H9 (cell line): ENCODE measurements around the gene TOP1. TPM values are rescaled to one million over a fixed set of nuclear protein-coding genes. Genes with fewer than 3 reads are reported as not detected.

Experiments
- DNase-seq: peaks from one replicate; pipeline ENCODE4 v3.0.0-alpha.2; 2017
- H2AFZ ChIP-seq: one replicate; pipeline ENCODE4 v1.6.1; 2013; ENCODE audit warnings: mild to moderate bottlenecking, low read length, control low read depth, moderate library complexity
- H2AK5ac ChIP-seq: 2 replicates; pipeline ENCODE4 v1.6.1; 2013; ENCODE audit warnings: low read length, control low read depth, mixed read lengths; ENCODE audit not compliant: insufficient read length
- H2BK120ac ChIP-seq: one replicate; pipeline ENCODE4 v1.6.1; 2013; ENCODE audit warnings: low read depth, mild to moderate bottlenecking, low read length, control low read depth, inconsistent platforms; ENCODE audit not compliant: poor library complexity, severe bottlenecking
- H2BK12ac ChIP-seq: 2 replicates; pipeline ENCODE4 v1.6.1; 2013; ENCODE audit warnings: low read length, control low read depth, mixed read lengths, low read depth; ENCODE audit not compliant: insufficient read length
- H2BK15ac ChIP-seq: 2 replicates; pipeline ENCODE4 v1.6.1; 2013; ENCODE audit warnings: low read depth, low read length, control low read depth
- H2BK20ac ChIP-seq: one replicate; pipeline ENCODE4 v1.6.1; 2013; ENCODE audit warnings: low read depth, mild to moderate bottlenecking, low read length, control low read depth, inconsistent platforms; ENCODE audit not compliant: poor library complexity, severe bottlenecking
- H2BK5ac ChIP-seq: 2 replicates; pipeline ENCODE4 v1.6.1; 2013; ENCODE audit warnings: low read length, control low read depth, mixed read lengths; ENCODE audit not compliant: insufficient read length
- H3K14ac ChIP-seq: 2 replicates; pipeline ENCODE4 v1.6.1; 2013; ENCODE audit warnings: low read length, control low read depth; ENCODE audit not compliant: insufficient read depth
- H3K18ac ChIP-seq: 2 replicates; pipeline ENCODE4 v1.6.1; 2013; ENCODE audit warnings: low read depth, mild to moderate bottlenecking, mixed read lengths, low read length, control low read depth; ENCODE audit not compliant: insufficient read length
- H3K23ac ChIP-seq: 2 replicates; pipeline ENCODE4 v1.6.1; 2013; ENCODE audit warnings: low read length, control low read depth, mixed read lengths, low read depth; ENCODE audit not compliant: insufficient read length
- H3K23me2 ChIP-seq: 2 replicates; pipeline ENCODE4 v1.6.1; 2013; ENCODE audit warnings: low read depth, mild to moderate bottlenecking, mixed read lengths, low read length, control low read depth; ENCODE audit not compliant: insufficient read length, poor library complexity, severe bottlenecking
- H3K27ac ChIP-seq: 2 replicates; pipeline ENCODE4 v1.5.1; 2013; ENCODE audit warnings: low read length, control low read depth, mixed read lengths, low read depth; ENCODE audit not compliant: insufficient read length
- H3K27me3 ChIP-seq: 2 replicates; pipeline ENCODE4 v1.6.1; 2013; ENCODE audit warnings: low read length, control low read depth, inconsistent platforms; ENCODE audit not compliant: insufficient read depth
- H3K4ac ChIP-seq: 2 replicates; pipeline ENCODE4 v1.6.1; 2013; ENCODE audit warnings: low read depth, mild to moderate bottlenecking, control low read depth, inconsistent platforms, low read length, moderate library complexity
- H3K4me1 ChIP-seq: 2 replicates; pipeline ENCODE4 v1.6.1; 2013; ENCODE audit warnings: low read length, control low read depth, inconsistent platforms; ENCODE audit not compliant: insufficient read depth
- H3K4me2 ChIP-seq: 2 replicates; pipeline ENCODE4 v1.6.1; 2013; ENCODE audit warnings: low read length, control low read depth, mixed read lengths; ENCODE audit not compliant: insufficient read length, insufficient read depth
- H3K56ac ChIP-seq: 2 replicates; pipeline ENCODE4 v1.6.1; 2013; ENCODE audit warnings: low read depth, mild to moderate bottlenecking, mixed read lengths, low read length, control low read depth; ENCODE audit not compliant: insufficient read length
- H3K79me1 ChIP-seq: 2 replicates; pipeline ENCODE4 v1.6.1; 2013; ENCODE audit warnings: low read depth, mild to moderate bottlenecking, moderate library complexity, low read length, control low read depth, inconsistent platforms; ENCODE audit not compliant: insufficient read depth, poor library complexity, severe bottlenecking
- H3K79me2 ChIP-seq: 2 replicates; pipeline ENCODE4 v1.6.1; 2013; ENCODE audit warnings: low read length, control low read depth, inconsistent platforms; ENCODE audit not compliant: insufficient read depth
- H3K9ac ChIP-seq: 2 replicates; pipeline ENCODE4 v1.6.1; 2013; ENCODE audit warnings: low read length, control low read depth, mixed read lengths; ENCODE audit not compliant: insufficient read length; ENCODE audit errors: extremely low read depth
- H3K9me3 ChIP-seq: one replicate; pipeline ENCODE4 v1.6.1; 2013; ENCODE audit warnings: low read depth, low read length, inconsistent platforms; ENCODE audit not compliant: control insufficient read depth
- H3T11ph ChIP-seq: one replicate; pipeline ENCODE4 v1.6.1; 2013; ENCODE audit warnings: mild to moderate bottlenecking, low read length, control low read depth, inconsistent platforms
- H4K20me1 ChIP-seq: one replicate; pipeline ENCODE4 v1.6.1; 2013; ENCODE audit not compliant: control insufficient read depth, insufficient read length, insufficient read depth
- H4K5ac ChIP-seq: 2 replicates; pipeline ENCODE4 v1.6.1; 2013; ENCODE audit warnings: low read depth, mild to moderate bottlenecking, mixed read lengths, low read length, control low read depth; ENCODE audit not compliant: insufficient read length
- H4K8ac ChIP-seq: replicated peaks from 2 replicates; pipeline ENCODE4 v1.6.1; 2013; ENCODE audit warnings: low read length, control low read depth, mixed read lengths, low read depth; ENCODE audit not compliant: insufficient read length
- H4K91ac ChIP-seq: 2 replicates; pipeline ENCODE4 v1.6.1; 2013; ENCODE audit warnings: low read depth, mild to moderate bottlenecking, moderate library complexity, mixed read lengths, low read length, control low read depth; ENCODE audit not compliant: insufficient read length
- H3K27ac Mint-ChIP-seq, 3 experiments: 2 replicates in 2 of 3; 3 replicates in 1 of 3; pipeline ENCODE4 v1.8.0; 2020 to 2021; ENCODE audit warnings: mixed read lengths in 3 of 3, mild to moderate bottlenecking in 1 of 3, moderate library complexity in 1 of 3
- H3K27me3 Mint-ChIP-seq: 2 replicates; pipeline ENCODE4 v1.8.0; 2021; ENCODE audit warnings: low read depth, mild to moderate bottlenecking, moderate library complexity, mixed read lengths
- H3K36me3 Mint-ChIP-seq, 3 experiments: 2 replicates in 2 of 3; 3 replicates in 1 of 3; pipeline ENCODE4 v1.8.0; 2020 to 2021; ENCODE audit warnings: low read depth in 3 of 3, mixed read lengths in 3 of 3; ENCODE audit not compliant: insufficient read depth in 1 of 3
- H3K4me1 Mint-ChIP-seq, 2 experiments: 2 replicates each; pipeline ENCODE4 v1.8.0; 2020; ENCODE audit warnings: mixed read lengths in 2 of 2
- H3K4me3 Mint-ChIP-seq, 2 experiments: 2 replicates in 1 of 2; 3 replicates in 1 of 2; pipeline ENCODE4 v1.8.0; 2020 to 2021; ENCODE audit warnings: mild to moderate bottlenecking in 2 of 2, mixed read lengths in 2 of 2, moderate library complexity in 1 of 2
- H3K9me3 Mint-ChIP-seq, 2 experiments: 2 replicates in 1 of 2; 3 replicates in 1 of 2; pipeline ENCODE4 v1.8.0; 2020; ENCODE audit warnings: mild to moderate bottlenecking in 2 of 2, mixed read lengths in 2 of 2, moderate library complexity in 1 of 2
- CTCF ChIP-seq: fragments of 200-600 bp; sonication (generic); conservative IDR thresholded peaks from 3 replicates; pipeline ENCODE4 v1.8.0; 2021; ENCODE audit warnings: antibody characterized with exemption, mild to moderate bottlenecking
- WGBS: extraction: QIAGEN DNeasy Blood & Tissue Kit; methylation state at CpG from one replicate; pipeline ENCODE4 v1.1.7; 2013; ENCODE audit warnings: missing lambda C conversion rate, low lambda C conversion rate, mixed read lengths; ENCODE audit not compliant: insufficient read length; ENCODE audit errors: extremely low coverage; 5-methylcytosine and 5-hydroxymethylcytosine counted together
- total RNA-seq: library from RNA; stranded (reverse); gene quantifications from 2 replicates; pipeline ENCODE4 v1.2.1, GENCODE V29; 2021

Gene TOP1
- total RNA-seq, 1 experiment from 2014 or later, result 96.4 TPM

GRCh38 chr20:41137614-41138474, 109.2 kb downstream of the TOP1 start:
- H3K4me3 Mint-ChIP-seq, result peak overlapping the region; percentile 91 to 93
- H3K23me2 ChIP-seq, result peaks cover 20% of the 10 kb centered on the region
- H3K79me2 ChIP-seq, result peaks cover 46% of the 10 kb centered on the region
- H3K27me3 Mint-ChIP-seq, result peaks cover 10% of the 10 kb centered on the region
- H3K18ac ChIP-seq, result peak overlapping the region; percentile 69
- no peak for TF ChIP-seq CTCF
- no CpG with 5 or more reads among the region's 66 CpGs for WGBS
- no peaks in the 10 kb centered on the region for H4K20me1 ChIP-seq
- no peak overlapping the region for H2BK20ac ChIP-seq
- no peak overlapping the region for H4K91ac ChIP-seq
- H3K14ac ChIP-seq, result peak overlapping the region; percentile 90
- no peak overlapping the region for H2BK120ac ChIP-seq
- H2AFZ ChIP-seq, result no peak overlapping the region
- H3K23ac ChIP-seq, result no peak overlapping the region
- H3K27me3 ChIP-seq, result no peaks in the 10 kb centered on the region
- no peak overlapping the region for H4K8ac ChIP-seq
- peak; percentile 87 for DNase-seq
- H3K4ac ChIP-seq, result no peak overlapping the region
- no peak overlapping the region for H4K5ac ChIP-seq
- peaks cover 3 to 14% (median 11%) of the 10 kb centered on the region in 3 experiments; a peak in 6 of 7 replicates for H3K36me3 Mint-ChIP-seq
- no peak overlapping the region for H2AK5ac ChIP-seq
- H3K79me1 ChIP-seq, result no peaks in the 10 kb centered on the region
- no peak overlapping the region for H2BK5ac ChIP-seq
- H3K9me3 ChIP-seq, result no peaks in the 10 kb centered on the region
- no peaks in the 10 kb centered on the region; a peak in 2 of 5 replicates for H3K9me3 Mint-ChIP-seq
- H3K9ac ChIP-seq, result peak overlapping the region; percentile 96
- H3K27ac ChIP-seq, result no peak overlapping the region
- peaks cover 57% of the 10 kb centered on the region in 2 experiments for H3K4me1 Mint-ChIP-seq
- H3K56ac ChIP-seq, result no peak overlapping the region
- H3K4me1 ChIP-seq, result peaks cover 21% of the 10 kb centered on the region; the same call in 1 of the 2 replicates
- H3T11ph ChIP-seq, result no peak overlapping the region
- no peak overlapping the region for H2BK12ac ChIP-seq
- peak overlapping the region; percentile 81 for H3K4me2 ChIP-seq
- H3K27ac Mint-ChIP-seq, result peak overlapping the region; percentile 73 to 98 (median 97)
- H2BK15ac ChIP-seq, result no peak overlapping the region
